ENCODE results near the gene AP1M2. TPM values are rescaled to one million over a fixed set of nuclear protein-coding genes. Genes with fewer than 3 reads are reported as not detected.
"Not testable (repeated sequence)": the region's sequence is repeated elsewhere in the genome, so short reads cannot be mapped to it uniquely, and the experiment has no call there.

The AP1M2 gene
- polyA plus RNA-seq, 12 donors = 0.31 to 6.6 (median 1.2) TPM; not detected in 5

- DNase-seq = peak; percentile 71
Observed at GRCh38 chr19:10602330-10603083, 15.4 kb upstream of the AP1M2 start.

GRCh38 chr19:10601999-10602329 lies 14.9 kb upstream of the AP1M2 start:
- no peak for DNase-seq

- DNase-seq = no peak
Observed at GRCh38 chr19:10600149-10600548, 13.0 kb upstream of the AP1M2 start.

GRCh38 chr19:10593820-10594637 lies 6.9 kb upstream of the AP1M2 start:
- no peak for DNase-seq

GRCh38 chr19:10593148-10593547 lies 6.0 kb upstream of the AP1M2 start:
- DNase-seq = no peak

GRCh38 chr19:10587839-10588150 lies 683 bp upstream of the AP1M2 start:
- no peak for DNase-seq

- no peak for DNase-seq
Observed at GRCh38 chr19:10586396-10586795, 716 bp downstream of the AP1M2 start.

GRCh38 chr19:10583036-10583776 lies 3.9 kb downstream of the AP1M2 start:
- no peak for DNase-seq

GRCh38 chr19:10582091-10582490 lies 5.0 kb downstream of the AP1M2 start:
- no peak for DNase-seq

GRCh38 chr19:10580979-10581631 lies 6.0 kb downstream of the AP1M2 start:
- DNase-seq = peak; percentile 87

- no peak for DNase-seq
Observed at GRCh38 chr19:10577951-10578350, 9.2 kb downstream of the AP1M2 start.

GRCh38 chr19:10575011-10575716 lies 11.9 kb downstream of the AP1M2 start:
- no peak for DNase-seq

- no peak for DNase-seq
Observed at GRCh38 chr19:10574462-10574861, 12.7 kb downstream of the AP1M2 start.

- not testable (repeated sequence) for DNase-seq
Observed at GRCh38 chr19:10573793-10574192, 13.3 kb downstream of the AP1M2 start.

GRCh38 chr19:10568826-10569651 lies 18.1 kb downstream of the AP1M2 start, which contains the start of gene CDKN2D:
Gene CDKN2D, minus strand, starts transcription at chr19:10568979. Its CDS starts 326 bp downstream, at chr19:10568653.
- DNase-seq = peak; percentile 100

- DNase-seq = no peak
Observed at GRCh38 chr19:10568062-10568825, 18.9 kb downstream of the AP1M2 start.

GRCh38 chr19:10567656-10568055 lies 19.5 kb downstream of the AP1M2 start:
- no peak for DNase-seq

- no peak for DNase-seq
Observed at GRCh38 chr19:10566658-10567410, 20.3 kb downstream of the AP1M2 start.

GRCh38 chr19:10566408-10566657 lies 20.8 kb downstream of the AP1M2 start:
- DNase-seq = no peak
